Measurements from ENCODE around the gene SLC17A1.

- TF ChIP-seq CTCF (IDR thresholded peaks at IDR 0.05; ENCODE audit: low read length) (no peak), EZH2 (optimal IDR thresholded peaks at IDR 0.05; ENCODE audit: low read depth, low read length) (no peak), EZH2phosphoT487 (IDR thresholded peaks at IDR 0.05; ENCODE audit: low read length) (no peak)
These were observed 10.5 kb downstream of the SLC17A1 start for GRCh38 chr6:25821341-25821740.
